ENCODE results near the gene SCLY. TPM values are rescaled to one million over a fixed set of nuclear protein-coding genes. Genes with fewer than 3 reads are reported as not detected.
A peak's percentile ranks its signal among the peaks of the same experiment; 100 is the strongest.

Gene SCLY
- total and polyA plus RNA-seq, 8 donors = 5.4 to 12.8 (median 11.4) TPM

GRCh38 chr2:238140721-238141540, 80.1 kb downstream of the SCLY start:
- TF ChIP-seq EP300 (IDR thresholded peaks at IDR 0.05) (no peak), POLR2AphosphoS5 (IDR thresholded peaks at IDR 0.05) (no peak), CTCF (IDR thresholded peaks at IDR 0.05) (no peak), POLR2A (IDR thresholded peaks at IDR 0.05) (no peak)
- Histone ChIP-seq H3K4me1 (peaks cover 8 to 52% (median 31%) of the 10 kb centered on the region in 4 donors), H3K4me3 (no peak overlapping the region), H3K27ac (peak overlapping the region in 1 of 5 donors; percentile 67), H3K27me3 (no peaks in the 10 kb centered on the region), H3K9me3 (no peaks in the 10 kb centered on the region), H3K36me3 (no peaks in the 10 kb centered on the region)
- 88 to 95% (median 92%) methylated on average over 12 to 60 of the region's 60 CpGs for WGBS, 5 donors
- DNase-seq = no peak
- intact Hi-C loops (cut with DNase I; ENCODE audit: low total_unique reads) = no loop called here

- peak; percentile 87 to 92 for DNase-seq
- TF ChIP-seq CTCF (IDR thresholded peaks at IDR 0.05) = no peak
- TF ChIP-seq POLR2AphosphoS5 (IDR thresholded peaks at IDR 0.05) = peak in 1 of 3 donors; percentile 75
- no peak for TF ChIP-seq POLR2A (IDR thresholded peaks at IDR 0.05)
- TF ChIP-seq EP300 (IDR thresholded peaks at IDR 0.05) = no peak
- intact Hi-C loops (cut with DNase I; ENCODE audit: low total_unique reads) = no loop called here
- peak overlapping the region in 2 of 5 donors; percentile 22 to 67 for H3K27ac ChIP-seq
- H3K4me3 ChIP-seq = no peak overlapping the region
- H3K4me1 ChIP-seq = peaks cover 8 to 52% (median 31%) of the 10 kb centered on the region in 4 donors
- no peaks in the 10 kb centered on the region for H3K36me3 ChIP-seq
- no peaks in the 10 kb centered on the region for H3K9me3 ChIP-seq
- no peaks in the 10 kb centered on the region for H3K27me3 ChIP-seq
- 45 to 55% (median 54%) methylated on average over 9 to 10 of the region's 10 CpGs for WGBS, 5 donors
Measured at GRCh38 chr2:238141541-238142318, 80.9 kb downstream of the SCLY start.

GRCh38 chr2:238142382-238143205, 81.8 kb downstream of the SCLY start:
- H3K27ac ChIP-seq = peak overlapping the region in 2 of 5 donors; percentile 22 to 67
- H3K4me3 ChIP-seq = no peak overlapping the region
- WGBS, 5 donors = 83 to 89% (median 86%) methylated on average over 9 to 30 of the region's 30 CpGs
- no peaks in the 10 kb centered on the region for H3K27me3 ChIP-seq
- intact Hi-C loops (cut with DNase I; ENCODE audit: low total_unique reads) = no loop called here
- no peak for DNase-seq
- no peaks in the 10 kb centered on the region for H3K36me3 ChIP-seq
- TF ChIP-seq CTCF (IDR thresholded peaks at IDR 0.05) = no peak
- TF ChIP-seq POLR2AphosphoS5 (IDR thresholded peaks at IDR 0.05) = no peak
- no peak for TF ChIP-seq POLR2A (IDR thresholded peaks at IDR 0.05)
- TF ChIP-seq EP300 (IDR thresholded peaks at IDR 0.05) = no peak
- peaks cover 8 to 52% (median 31%) of the 10 kb centered on the region in 4 donors for H3K4me1 ChIP-seq
- H3K9me3 ChIP-seq = no peaks in the 10 kb centered on the region
